ENCODE measurements around the gene CDH4.

CDH4 gene

DNA sequence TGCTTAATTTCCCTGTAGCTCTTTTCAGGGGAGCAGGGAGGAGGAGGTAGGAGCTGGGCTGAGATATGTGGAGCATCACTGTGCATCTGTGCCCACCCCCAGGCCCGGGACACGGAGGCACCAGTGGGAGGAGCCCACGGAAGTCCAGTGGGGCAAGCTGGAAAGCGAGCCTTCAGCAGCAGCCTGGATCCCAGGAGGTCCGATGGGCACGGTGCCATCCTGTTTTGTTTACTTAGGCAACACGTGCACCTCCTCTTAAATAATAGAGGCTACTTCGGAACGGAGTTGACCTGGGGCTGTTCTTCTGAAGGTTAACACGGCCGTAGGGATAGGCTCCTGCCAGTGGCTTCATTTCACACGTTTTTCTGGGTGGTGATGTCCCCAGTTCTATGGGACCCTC, 51.6 kb downstream of the CDH4 start:
- DNase-seq: no peak

- no peak for DNase-seq
Observed at GRCh38 chr20:61304750-61305149, 52.7 kb downstream of the CDH4 start.

GRCh38 chr20:61306937-61307475, 54.9 kb downstream of the CDH4 start:
- DNase-seq: no peak

- DNase-seq: no peak
Observed at GRCh38 chr20:61307686-61308476, 55.8 kb downstream of the CDH4 start.

- DNase-seq: no peak
Observed at GRCh38 chr20:61308477-61308774, 56.4 kb downstream of the CDH4 start.

DNA sequence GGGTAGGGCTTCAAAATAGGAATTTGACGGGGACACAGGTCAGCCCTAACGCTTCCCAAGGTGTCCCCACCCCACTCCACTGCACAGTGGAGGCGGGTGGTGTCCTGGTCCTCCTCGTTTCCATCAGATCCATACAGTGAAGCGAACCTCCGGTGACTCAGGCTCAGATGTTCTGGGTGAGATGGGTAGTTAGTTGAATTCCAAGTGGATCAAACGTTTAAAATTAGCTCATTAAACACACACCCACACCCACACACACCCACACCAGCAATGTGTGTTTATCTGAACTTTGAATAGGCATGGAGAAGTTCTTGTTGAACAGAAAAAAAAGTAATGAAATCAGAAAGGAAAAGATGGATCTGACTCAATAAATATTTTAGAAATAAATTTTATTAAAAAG, 58.9 kb downstream of the CDH4 start:
- no peak for DNase-seq

DNA sequence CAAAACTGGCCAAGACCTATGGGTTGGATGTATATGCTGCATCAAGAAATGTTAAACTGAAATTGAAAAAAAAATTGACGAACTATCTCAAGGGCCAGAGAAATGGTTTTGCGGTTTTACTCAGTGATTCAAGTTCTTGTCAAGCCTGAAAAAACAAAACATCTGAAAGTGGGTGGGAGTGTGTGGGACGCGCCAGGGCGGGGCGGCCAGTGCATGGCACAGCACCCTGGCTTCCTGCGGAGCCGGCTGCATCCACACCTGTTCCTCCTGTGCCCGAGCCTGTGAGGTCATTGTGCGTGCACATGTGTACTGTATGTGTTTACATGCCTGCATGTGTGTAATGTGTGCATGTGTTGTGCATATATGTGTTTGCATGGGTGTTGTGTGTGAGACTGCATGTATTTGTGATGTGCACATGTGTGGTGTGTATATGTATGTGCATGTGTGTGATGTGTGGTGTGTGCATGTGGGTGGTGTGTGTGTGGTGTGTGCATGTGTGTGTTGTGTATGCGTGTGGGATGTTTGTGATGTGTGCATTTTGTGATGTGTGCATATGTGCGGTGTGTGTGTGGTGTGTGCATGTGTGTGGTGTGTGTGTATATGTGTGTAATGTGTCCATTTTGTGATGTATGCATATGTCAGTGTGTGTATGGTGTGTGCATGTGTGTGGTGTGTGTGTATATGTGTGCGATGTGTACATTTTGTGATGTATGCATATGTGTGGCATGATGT, 59.8 kb downstream of the CDH4 start:
- no peak for DNase-seq

DNA sequence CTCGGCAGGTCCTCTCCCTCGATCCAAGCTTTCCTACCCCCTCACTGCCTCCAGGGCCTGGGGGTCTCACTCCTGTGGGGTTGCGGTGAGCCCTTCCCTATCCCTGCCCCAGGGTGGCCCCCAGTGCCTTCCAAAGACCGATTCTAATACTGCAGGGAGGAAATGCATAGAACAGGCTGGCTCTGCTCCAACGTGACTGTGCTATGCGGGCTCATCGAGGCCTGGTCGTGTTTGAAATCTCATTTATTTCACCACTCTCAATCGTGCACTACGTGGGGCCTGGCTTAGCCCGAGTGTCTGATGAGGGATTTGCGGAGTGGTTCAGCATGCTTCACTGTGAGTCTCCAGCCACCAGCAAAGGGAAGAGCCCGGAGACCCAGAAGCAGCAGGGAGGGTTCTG, 60.9 kb downstream of the CDH4 start:
- no peak for DNase-seq

DNA sequence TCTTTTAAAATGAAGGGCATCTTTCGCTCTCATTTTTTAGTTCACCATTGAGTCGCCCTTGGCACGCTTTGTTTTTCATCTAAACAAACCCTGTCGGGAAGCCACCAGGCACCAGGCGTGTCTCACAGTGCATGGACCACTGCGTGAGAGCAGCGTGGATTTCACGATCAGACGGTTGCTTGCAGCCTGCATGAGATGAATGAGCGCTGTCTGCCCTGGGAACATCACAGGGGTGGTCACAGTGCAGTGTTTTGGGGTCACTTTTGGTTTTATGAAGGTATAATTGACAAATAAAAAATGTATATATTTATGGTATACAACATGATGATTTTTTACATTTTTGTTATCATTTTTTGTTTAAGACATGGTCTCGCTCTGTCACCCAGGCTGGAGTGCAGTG, 61.3 kb downstream of the CDH4 start:
- no peak for DNase-seq

GRCh38 chr20:61314326-61315010, 62.4 kb downstream of the CDH4 start:
- DNase-seq: no peak

- DNase-seq: no peak
Observed at GRCh38 chr20:61315319-61315718, 63.3 kb downstream of the CDH4 start.

DNA sequence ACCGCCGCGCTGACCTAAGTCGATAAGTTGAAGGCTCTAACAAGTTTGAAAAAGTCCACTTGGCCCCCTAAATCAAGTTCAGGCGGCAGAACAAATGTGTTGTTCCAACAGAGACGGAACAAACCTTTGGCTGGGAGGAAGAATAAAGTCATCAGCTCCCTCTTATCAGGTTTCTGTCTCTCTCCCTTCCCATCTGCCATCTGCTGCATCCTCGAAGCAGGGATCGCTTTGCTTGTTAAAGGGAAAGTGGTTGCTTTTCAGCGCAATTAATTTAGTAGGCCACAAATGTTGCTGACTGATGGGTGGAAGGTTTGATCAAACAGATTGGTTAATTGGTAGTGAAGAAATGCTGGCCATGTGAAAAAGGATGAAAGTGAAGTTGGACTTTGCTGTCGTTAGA, 64.3 kb downstream of the CDH4 start:
- no peak for DNase-seq

DNA sequence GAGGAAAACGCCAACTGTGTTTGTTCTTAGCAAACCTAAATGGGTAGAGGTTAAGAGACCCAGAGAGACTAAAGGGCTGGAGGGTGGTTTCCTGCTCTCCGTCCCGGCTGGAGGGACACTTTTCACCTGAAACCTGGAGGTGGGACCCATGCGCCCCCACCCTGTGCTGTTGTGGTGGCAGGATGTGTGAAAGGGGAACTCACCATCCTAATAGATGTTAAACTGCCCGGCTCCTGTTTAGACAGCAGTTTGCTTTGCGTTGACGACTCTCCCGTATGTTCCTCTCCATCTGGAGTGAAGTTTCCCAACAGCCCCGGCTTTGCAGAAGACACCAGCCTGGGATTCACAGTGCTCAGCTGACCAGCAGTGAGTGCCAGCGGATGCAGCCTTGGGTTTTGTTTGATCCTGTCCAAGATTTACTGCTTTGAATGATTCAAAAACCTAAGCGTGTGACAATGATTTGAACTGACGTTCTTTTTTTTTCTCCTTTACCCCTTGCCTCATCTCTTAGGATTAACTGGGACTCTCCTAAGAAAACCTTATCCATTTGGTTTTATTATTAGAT, 66.0 kb downstream of the CDH4 start:
- DNase-seq: no peak

DNA sequence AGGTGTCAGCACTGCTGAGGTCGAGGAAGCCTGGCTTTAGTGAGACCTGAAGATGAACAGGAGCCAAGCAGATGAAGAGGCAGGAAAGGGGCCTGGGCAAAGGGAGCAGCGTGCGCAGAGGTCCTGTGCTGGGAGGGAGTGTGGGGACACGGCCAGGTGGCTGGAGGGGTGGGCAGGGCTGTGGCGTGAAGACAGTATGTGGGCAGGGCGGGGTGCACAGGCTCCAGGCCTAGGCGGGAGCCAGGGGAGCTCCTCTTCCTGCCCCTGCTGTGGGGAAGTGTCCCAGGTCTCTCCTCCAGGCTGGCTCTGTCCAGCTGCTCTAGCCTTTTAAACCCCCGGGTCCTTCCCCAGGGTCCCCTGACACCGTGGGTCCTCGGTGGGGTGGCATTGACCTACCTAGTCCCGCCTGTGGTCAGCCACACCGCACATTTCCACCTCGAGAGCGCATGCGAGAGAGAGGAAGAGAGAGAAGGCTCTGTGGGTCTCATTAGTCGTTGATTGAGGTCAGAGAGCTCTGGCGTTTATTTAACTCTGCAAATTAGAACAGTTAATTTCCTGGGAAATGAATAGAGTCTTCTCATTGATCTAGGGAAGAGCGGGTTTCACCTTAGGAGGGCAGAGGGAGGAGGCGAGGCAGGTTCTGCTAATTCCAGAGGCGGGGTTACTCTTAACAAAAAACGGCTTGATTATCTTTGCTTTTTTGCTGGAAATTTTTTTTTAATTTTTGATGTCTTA, 68.8 kb downstream of the CDH4 start:
- DNase-seq: no peak

- no peak for DNase-seq
Observed at GRCh38 chr20:61321481-61321880, 69.4 kb downstream of the CDH4 start.

DNA sequence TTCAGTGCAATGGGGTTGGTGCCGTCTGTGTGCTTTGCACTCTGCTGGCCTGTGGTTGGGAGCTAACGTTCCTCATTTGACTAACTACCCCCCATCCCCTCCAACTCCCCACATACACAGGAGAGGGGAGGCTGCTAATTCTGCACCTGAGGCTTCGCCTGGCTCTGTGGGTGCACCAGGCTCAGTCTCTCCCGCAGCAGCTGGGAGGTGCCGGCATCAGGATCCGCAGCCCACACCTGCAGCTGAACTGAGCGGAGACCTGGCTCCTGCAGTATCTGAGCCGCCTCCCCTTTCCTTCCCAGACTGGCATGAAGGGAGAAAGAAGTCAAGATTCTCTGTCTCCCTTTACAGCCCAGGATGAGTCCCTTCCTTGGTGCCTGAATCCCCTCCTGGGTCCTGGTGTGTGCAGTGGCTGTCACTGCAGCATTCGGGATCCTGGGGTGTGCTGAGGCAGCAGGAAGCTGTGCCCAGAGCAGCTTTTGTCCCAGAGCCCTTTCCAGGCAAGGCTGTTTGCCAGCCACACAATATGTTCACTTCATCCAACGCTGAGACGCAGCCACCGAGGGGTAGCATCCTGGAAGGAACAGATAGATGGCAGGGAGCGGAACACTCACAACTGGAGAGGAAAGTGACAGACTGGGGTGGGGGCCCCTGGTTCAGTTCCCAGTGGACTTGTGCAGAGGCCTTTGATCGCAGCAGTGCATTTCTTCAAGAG, 70.2 kb downstream of the CDH4 start:
- DNase-seq: no peak

DNA sequence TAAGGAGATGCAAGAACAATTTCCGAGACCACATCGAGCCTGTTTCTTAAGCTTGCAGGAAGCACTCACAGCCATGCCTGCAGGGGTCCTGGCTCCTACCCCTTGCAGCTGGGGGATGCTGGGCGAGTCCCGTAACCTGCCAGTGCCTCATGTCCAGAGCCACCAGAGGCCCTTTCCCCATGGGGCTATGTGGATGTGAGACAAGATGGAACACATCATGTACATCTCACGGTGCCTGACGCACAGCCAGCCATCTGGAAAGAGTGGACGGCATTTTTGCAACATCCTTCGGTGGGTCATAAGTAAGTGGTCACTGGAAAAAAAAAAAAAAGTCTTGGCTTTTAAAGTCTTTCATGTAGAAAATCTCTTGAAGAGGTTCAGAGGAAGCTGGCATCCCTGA, 72.8 kb downstream of the CDH4 start:
- no peak for DNase-seq

DNA sequence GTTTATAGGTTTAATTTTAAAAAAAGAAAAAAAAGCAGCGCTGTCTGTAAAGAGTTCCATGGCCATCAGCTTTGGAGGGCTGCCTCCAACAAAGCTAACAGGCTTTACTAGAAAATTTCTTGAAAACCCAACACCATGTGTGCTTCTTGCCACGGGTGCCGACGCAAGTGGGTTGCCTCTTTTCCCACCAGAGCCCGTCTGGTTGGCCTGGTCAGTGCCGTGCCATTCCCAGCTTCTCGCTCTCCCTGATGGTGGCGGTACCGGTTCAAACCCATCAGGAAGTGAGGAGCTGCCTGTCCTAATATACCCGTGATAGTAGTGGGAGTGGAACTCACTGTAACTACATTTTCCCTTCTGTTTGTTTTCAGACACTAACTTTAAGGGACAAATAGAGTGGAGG, 73.7 kb downstream of the CDH4 start:
- DNase-seq: no peak

DNA sequence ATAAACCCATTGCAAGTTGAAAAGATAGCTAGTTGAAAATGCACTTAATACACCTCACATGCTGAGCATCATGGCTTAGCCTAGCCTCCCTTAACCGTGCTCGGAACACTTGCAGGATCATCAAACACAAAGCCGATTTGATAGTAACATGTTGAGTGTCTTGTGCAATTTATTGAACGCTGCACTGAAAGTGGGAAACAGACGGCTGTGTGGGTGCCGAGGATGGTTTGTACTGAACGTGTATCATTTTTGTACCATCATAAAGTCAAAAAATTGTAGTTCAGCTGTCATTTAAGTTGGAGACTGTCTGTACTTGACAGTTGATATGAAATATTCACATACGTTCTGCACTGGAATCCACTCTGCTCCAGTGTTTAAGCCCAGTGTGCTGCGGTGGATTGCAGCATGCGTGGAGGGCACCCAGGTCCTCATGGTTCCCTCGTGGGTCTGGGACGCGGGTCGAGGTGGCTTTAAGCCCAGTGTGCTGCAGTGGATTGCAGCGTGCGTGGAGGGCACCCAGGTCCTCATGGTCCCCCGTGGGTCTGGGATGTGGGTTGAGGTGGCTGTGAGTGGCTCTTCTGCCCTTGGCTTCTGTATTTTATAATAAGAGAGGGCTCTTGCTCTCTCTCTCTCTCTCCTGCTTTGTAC, 77.0 kb downstream of the CDH4 start:
- no peak for DNase-seq

DNA sequence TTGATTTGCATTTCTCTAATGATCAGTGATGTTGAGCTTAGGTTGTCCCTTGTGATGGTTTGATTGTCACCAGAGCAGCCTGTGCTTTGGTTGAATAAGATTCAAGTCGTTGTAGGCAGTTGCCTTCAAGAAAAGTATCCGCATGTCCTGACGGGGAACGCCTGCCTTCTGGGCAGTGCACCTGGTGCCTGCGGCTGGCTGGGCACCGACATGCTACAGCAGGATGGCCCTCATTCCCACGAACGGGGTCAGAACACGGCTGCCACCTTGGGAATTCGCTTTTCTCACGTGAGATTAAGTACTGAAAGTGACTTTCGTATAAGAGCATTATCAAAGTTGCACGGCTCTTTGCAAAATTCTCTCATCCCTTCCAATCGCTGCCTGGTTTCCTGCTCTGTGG, 78.4 kb downstream of the CDH4 start:
- DNase-seq: no peak

GRCh38 chr20:61331543-61331942, 79.5 kb downstream of the CDH4 start:
- no peak for DNase-seq
